Activated T-cell treated with anti-CD3 and anti-CD28 coated beads for 1 hour (primary cell): Measurements from ENCODE around the gene PCDHGB5.

Experiments
- DNase-seq: peaks from one replicate; pipeline ENCODE4 v3.0.0-alpha.2; 2020; ENCODE audit warnings: low read depth

PCDHGB5 gene

DNA sequence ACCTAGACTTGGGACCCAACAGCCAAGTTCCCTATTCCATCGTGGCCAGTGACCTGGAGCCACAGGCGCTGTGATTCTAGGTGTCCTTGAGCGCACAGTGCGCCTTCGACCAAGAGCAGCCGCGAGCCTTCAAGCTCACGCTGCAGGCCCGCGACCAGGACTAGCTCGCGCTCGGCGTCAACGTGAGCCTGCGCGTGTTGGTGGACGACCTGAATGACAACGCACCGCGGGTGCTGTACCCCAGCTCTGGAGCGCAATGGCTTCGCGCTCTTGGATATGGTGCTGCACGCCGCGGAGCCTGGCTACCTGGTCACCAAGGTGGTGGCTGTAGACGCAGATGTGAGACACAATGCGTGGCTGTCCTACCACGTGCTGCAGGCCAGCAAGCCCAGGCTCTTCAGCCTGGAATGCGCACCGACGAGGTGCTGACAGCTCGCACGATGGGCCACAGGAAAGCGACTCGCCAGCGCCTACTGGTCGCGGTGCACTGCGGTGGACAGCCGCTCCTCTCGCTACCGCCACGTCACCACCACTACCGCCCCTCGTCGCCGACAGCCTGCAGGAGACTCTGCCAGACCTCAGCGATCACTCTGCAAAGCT lies 43.9 kb downstream of the PCDHGB5 start:
- DNase-seq = no peak
